Measurements from ENCODE around the gene VSIG1. TPM values are rescaled to one million over a fixed set of nuclear protein-coding genes. Genes with fewer than 3 reads are reported as not detected.
A peak's percentile ranks its signal among the peaks of the same experiment; 100 is the strongest.

Gene VSIG1
- total RNA-seq, result 1 to 10 TPM in 1 of 4 donors, under 1 TPM in 2, not detected in 1; 0.20 to 6.2 (median 0.33) TPM

GRCh38 chrX:108044554-108045256 is at the start of gene VSIG1:
Gene VSIG1, plus strand, starts transcription at chrX:108045065. Its CDS starts 66 bp downstream, at chrX:108045131.
- Histone ChIP-seq H3K36me3 (no peaks in the 10 kb centered on the region), H3K27me3 (no peaks in the 10 kb centered on the region), H3K27ac (no peak within 1 kb of the TSS), H3K4me1 (no peaks in the 10 kb centered on the region), H3K9me3 (no peaks in the 10 kb centered on the region), H3K4me3 (replicated peaks in 1 of 3) (no peak within 1 kb of the TSS)
- DNase-seq, result no peak
- intact Hi-C loops (cut with DNase I), result no loop called here
- WGBS, 2 donors, result 83 to 86% methylated on average over 10 of the region's 10 CpGs
- no peak for TF ChIP-seq CTCF (IDR thresholded peaks at IDR 0.05)
- TF ChIP-seq POLR2A (IDR thresholded peaks at IDR 0.05), result no peak

- intact Hi-C loops (cut with DNase I), result no loop called here
- Histone ChIP-seq H3K4me3 (replicated peaks in 1 of 3) (no peak overlapping the region), H3K4me1 (no peaks in the 10 kb centered on the region), H3K9me3 (no peaks in the 10 kb centered on the region), H3K27me3 (no peaks in the 10 kb centered on the region), H3K36me3 (no peaks in the 10 kb centered on the region), H3K27ac (no peak overlapping the region)
- no peak for DNase-seq
- TF ChIP-seq CTCF (IDR thresholded peaks at IDR 0.05) (no peak), POLR2A (IDR thresholded peaks at IDR 0.05) (no peak)
- 81 to 83% methylated on average over 4 of the region's 6 CpGs for WGBS, 2 donors
Observed at GRCh38 chrX:107996124-107996523, 48.7 kb upstream of the VSIG1 start.

GRCh38 chrX:108000751-108001150 is 44.1 kb upstream of the VSIG1 start:
- Histone ChIP-seq H3K4me1 (no peaks in the 10 kb centered on the region), H3K36me3 (no peaks in the 10 kb centered on the region), H3K4me3 (replicated peaks in 1 of 3) (no peak overlapping the region), H3K27ac (no peak overlapping the region), H3K9me3 (no peaks in the 10 kb centered on the region), H3K27me3 (no peaks in the 10 kb centered on the region)
- intact Hi-C loops (cut with DNase I), result no loop called here
- peak; percentile 11 to 18 for DNase-seq
- no CpG with 5 or more reads among the region's 2 CpGs for WGBS, 2 donors
- TF ChIP-seq CTCF (IDR thresholded peaks at IDR 0.05), result no peak
- TF ChIP-seq POLR2A (IDR thresholded peaks at IDR 0.05), result no peak

GRCh38 chrX:108001218-108001814 is 43.5 kb upstream of the VSIG1 start:
- intact Hi-C loops (cut with DNase I), result no loop called here
- no peaks in the 10 kb centered on the region for H3K36me3 ChIP-seq
- H3K4me1 ChIP-seq, result no peaks in the 10 kb centered on the region
- H3K4me3 ChIP-seq (replicated peaks in 1 of 3), result no peak overlapping the region
- H3K9me3 ChIP-seq, result no peaks in the 10 kb centered on the region
- peak in 4 of 6 experiments; percentile 13 to 48 (median 32) for TF ChIP-seq CTCF (IDR thresholded peaks at IDR 0.05)
- TF ChIP-seq POLR2A (IDR thresholded peaks at IDR 0.05), result no peak
- 44% methylated on average over 5 to 7 of the region's 11 CpGs for WGBS, 2 donors
- H3K27me3 ChIP-seq, result no peaks in the 10 kb centered on the region
- H3K27ac ChIP-seq, result no peak overlapping the region
- peak; percentile 8 to 9 for DNase-seq
